NCI-H1048 (cell line): ENCODE data around the gene BCL11B.
"Not testable (repeated sequence)": the region's sequence is repeated elsewhere in the genome, so short reads cannot be mapped to it uniquely, and the experiment has no call there.

ENCODE experiments used
- DNase-seq: peaks from one replicate; lab custom pipeline; 2025; lab: John Stamatoyannopoulos, UW

BCL11B gene

GRCh38 chr14:99239661-99240092, 32.3 kb downstream of the BCL11B start:
- DNase-seq, result no peak

DNA sequence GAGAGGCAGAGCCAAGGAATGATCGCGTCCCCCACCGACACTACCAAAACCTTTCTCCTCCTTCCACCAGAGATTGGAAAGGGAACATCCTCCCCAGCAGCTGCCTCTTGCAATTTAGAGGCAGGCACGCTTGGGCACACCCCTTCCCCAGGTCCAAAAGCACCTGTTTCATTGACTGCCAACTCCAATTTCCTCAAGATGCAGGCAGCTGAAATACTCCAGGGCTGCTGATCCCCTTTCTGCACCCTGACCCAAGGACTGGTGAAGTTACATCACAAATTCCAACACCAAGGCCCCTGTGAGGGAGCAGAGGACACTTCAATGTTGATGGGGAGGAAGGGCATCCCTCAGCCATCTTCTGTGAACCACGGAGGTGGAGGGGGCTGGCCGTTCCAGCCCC, 33.8 kb downstream of the BCL11B start:
- no peak for DNase-seq

- no peak for DNase-seq
These were observed 34.7 kb downstream of the BCL11B start for GRCh38 chr14:99237288-99237687.

DNA sequence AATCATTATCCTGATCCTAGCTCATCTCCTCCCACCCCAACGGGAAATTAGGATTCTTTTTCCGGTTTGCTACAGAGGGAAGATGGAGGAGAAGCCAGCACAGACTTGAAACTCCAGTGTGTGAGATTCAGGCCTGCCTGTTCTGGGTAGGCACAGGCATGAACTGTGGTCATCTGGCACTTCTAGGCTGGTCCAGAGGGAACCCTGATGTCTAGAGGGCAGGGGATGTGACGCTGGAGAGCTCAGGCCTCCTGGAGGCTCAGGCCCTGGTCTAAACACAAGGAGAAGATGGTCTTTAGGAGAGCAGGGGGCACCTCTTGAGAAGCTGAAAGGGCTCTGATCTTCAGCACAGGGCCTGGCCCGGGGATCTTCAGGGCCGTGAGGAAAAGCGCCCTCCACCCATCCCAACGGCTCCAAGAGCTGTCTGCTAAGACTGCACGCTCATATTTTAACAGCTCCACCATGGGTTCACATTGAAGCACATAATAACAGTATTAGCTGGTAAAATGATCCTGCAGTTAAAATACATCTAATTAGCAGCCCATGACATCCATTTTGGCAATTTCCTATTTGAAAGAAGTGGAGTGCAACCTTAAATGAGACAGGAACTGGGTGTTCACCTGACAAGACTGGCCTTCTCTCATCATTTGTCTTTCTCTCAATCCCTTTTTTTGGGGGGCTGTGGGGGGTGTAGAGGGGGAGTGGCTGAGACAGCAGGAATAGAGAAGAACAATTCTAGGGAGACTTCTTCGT, 35.4 kb downstream of the BCL11B start:
- no peak for DNase-seq

DNA sequence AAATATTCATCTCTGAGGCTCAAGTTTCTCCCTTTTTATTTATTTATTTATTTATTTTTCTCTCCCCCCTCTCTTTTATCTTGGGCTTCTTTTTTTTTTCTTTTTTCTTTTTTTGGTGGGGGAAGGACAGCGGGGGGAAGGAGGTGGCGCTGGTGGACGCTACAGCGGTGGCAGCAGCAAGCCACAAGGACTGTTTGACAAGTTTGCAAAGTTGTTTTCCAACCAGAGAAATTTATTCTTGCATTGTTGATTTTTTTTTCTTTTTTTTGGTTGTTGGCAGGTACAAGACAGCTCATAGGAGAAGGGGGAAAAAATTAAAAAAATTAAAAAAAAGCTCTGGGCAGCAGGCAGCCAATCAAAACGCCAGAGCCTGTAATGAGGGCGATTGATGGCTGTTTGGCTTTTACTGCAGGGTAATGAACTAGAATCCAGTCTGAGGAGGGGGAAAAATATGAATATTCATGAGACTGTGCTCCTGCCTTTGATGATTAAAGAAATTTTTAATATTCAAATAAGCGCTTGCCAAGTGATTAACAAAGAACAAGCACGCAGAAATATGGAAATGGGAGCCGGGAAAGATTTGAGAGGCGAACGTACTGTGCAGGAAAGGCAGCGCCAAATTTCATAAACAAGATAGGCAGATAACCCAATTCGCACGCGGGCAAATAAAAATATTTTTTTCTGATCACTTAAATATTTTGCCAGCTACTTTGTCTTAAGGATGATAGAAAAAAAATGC, 36.2 kb downstream of the BCL11B start:
- DNase-seq, result no peak

GRCh38 chr14:99234961-99235571, 36.9 kb downstream of the BCL11B start:
- DNase-seq, result no peak

DNA sequence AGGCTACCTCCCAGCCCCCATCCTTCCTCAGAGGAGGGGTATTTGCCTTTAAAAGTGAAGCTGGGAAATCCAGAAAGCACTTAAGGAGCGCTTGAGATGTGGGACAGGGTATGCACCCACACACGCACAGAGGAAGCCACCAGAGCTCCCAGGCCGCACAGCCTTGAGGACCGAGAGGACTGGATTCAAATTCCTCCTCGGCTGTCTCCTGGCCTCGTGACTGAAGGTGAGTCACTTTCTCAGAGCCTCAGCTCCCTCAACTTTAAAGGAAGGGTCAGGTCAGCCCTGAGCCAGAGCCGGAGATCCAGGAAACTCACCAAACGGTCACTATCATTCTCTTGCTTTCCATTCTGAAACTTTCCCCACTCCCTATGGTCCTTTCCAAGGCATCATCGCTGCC, 37.6 kb downstream of the BCL11B start:
- DNase-seq, result no peak

- DNase-seq, result no peak
These were observed 38.6 kb downstream of the BCL11B start for GRCh38 chr14:99233222-99234035.

GRCh38 chr14:99232714-99233214, 39.2 kb downstream of the BCL11B start:
- no peak for DNase-seq

DNA sequence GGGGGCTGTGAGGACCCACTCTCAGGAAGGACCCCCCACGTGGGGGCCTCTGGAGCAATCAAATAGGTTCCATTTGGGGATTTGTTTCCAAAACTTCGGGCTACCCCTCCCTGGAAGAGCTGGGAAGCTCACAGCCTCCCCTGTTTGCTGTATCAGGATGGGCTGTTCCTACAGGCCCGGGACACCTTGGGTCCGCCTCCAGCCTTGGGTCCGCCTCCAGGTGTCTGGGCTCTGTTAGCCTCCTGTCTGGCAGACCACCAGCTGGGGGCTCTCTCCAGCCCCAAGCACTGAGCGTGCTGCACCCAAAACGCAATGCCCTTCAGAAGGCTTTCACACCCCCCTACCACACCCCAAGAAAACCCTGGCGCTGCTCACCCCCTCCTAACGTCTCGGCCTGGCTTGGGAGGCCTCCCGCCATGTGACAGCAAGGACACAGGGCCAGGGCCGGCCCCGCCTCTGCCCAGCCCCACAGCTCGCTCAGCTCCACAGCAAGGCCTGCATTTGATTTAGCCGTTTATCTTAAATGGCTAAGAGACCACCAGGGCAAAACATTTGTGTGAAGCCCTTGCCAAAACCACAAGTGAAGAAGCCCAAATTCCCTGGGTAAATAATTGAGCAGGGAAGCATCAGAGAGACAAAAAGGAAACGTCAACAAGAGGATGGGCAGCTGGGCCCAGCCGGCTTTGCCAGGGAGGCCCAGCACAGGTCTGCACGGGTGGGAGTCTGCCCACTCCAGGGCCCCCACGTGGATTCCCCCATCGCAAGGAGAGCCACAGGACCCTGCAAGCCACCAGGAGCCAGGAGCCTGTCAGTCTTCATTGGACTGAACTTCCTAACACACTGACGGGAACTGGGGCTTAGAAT, 39.9 kb downstream of the BCL11B start:
- no peak for DNase-seq

DNA sequence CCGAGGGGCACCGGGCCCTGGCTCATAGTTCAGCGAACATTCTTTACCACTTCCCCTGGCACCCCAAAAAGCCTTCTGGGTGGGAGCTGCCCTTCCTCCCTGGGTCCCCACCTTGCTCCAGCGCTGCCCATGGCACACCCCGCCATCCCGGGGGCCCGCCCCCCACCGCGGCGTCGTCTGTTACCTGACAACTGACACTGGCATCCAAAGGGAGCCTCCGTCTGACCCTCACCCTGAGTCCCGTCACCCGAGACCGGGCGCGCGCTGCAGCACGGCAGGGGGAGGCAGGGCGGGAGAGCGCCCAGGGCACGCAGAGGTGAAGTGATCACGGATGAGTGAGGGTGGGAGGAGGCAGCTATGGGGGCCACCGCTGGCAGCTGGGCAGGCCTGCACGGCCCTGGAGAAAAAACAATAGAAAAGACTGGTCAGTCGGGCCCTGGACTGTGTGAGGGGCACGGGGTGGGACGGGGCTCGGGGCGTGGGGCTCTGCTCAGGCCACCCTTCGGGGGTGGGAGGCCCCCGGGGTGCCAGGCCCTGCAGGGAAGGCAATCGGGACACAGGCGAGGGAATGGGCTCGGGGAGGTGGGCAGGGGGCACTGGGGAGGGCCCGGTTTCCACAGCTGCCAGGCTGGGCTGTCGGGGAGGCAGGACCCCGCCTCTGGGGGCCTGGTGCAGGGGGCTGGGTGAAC, 40.7 kb downstream of the BCL11B start:
- DNase-seq, result no peak

GRCh38 chr14:99230208-99231151, 41.5 kb downstream of the BCL11B start:
- no peak for DNase-seq

GRCh38 chr14:99229654-99230207, 42.3 kb downstream of the BCL11B start:
- DNase-seq, result no peak

- DNase-seq, result not testable (repeated sequence)
These were observed 43.2 kb downstream of the BCL11B start for GRCh38 chr14:99228760-99229159.

DNA sequence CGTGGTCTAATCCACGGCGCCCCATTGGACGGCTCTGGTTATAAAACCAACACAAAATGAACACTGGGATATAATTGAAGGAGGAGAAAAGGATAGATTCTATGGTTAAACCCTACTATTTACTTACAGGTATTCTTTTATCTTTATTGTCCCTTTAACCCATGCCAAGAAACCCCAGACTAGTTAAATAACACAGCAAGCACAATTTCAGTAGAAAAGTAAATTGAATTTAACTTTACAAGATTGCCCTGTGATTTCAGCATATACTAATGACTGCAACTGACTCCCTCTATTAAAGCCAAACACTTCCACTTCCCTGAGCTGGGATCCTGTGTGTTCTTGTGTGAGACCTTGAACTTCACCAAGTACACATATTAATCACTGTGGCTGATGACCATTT, 45.3 kb downstream of the BCL11B start:
- no peak for DNase-seq

GRCh38 chr14:99225436-99226203, 46.4 kb downstream of the BCL11B start:
- DNase-seq, result no peak

DNA sequence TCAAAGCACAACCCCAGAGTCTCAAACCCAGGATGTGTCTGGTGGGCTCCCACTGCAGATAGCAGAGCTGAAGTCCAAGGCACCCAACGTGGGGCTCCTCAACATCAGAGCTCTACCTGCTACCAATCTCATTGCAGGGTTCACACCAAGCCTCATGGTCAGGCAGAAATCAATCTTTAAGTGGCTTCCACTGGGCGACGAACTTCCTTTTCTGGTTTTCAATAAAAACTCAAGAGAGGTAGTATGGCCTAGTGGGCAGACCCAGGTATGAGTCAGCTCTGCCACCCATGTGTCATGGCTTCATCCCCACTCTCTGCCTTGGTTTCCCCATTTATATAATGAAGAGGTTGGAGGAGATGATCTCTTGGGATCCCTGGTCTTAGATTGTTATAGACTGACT, 47.0 kb downstream of the BCL11B start:
- DNase-seq, result no peak
